ENCODE data around the gene IRF2BP2. TPM values are rescaled to one million over a fixed set of nuclear protein-coding genes. Genes with fewer than 3 reads are reported as not detected.

IRF2BP2 gene
- polyA plus RNA-seq, 1 experiment = 20.7 TPM

GRCh38 chr1:234555390-234556024, 54.5 kb downstream of the IRF2BP2 start:
- Histone ChIP-seq H3K4me3 (ENCODE audit: low read depth, low read length) (no peak overlapping the region), H3K36me3 (ENCODE audit: control insufficient read depth, insufficient read depth, low read length) (no peaks in the 10 kb centered on the region), H3K27me3 (ENCODE audit: control insufficient read depth, insufficient read depth, low read length) (no peaks in the 10 kb centered on the region)
- TF ChIP-seq CTCF (IDR thresholded peaks at IDR 0.05; ENCODE audit: insufficient read depth, low read depth, low read length) = no peak
- ChIA-PET POLR2A (interaction anchor here (0.6 kb wide), 1 partner anchor 400 kb away, joined by 3 read pairs; no protein-coding TSS in a partner anchor), CTCF (interaction anchor here (2.9 kb wide), 1 partner anchor 56 kb away, joined by 7 read pairs; no protein-coding TSS in a partner anchor)
- DNase-seq (ENCODE audit: low read depth) = no peak

GRCh38 chr1:234554698-234555311, 55.2 kb downstream of the IRF2BP2 start:
- CTCF ChIA-PET = interaction anchor here (1.0 to 2.9 kb wide), 3 partner anchors 12 to 56 kb away, joined by 3 to 7 read pairs (median 4); no protein-coding TSS in a partner anchor
- DNase-seq (ENCODE audit: low read depth) = no peak
- no peaks in the 10 kb centered on the region for H3K27me3 ChIP-seq (ENCODE audit: control insufficient read depth, insufficient read depth, low read length)
- no peak for TF ChIP-seq CTCF (IDR thresholded peaks at IDR 0.05; ENCODE audit: insufficient read depth, low read depth, low read length)
- no peak overlapping the region for H3K4me3 ChIP-seq (ENCODE audit: low read depth, low read length)
- POLR2A ChIA-PET = no interaction called here
- no peaks in the 10 kb centered on the region for H3K36me3 ChIP-seq (ENCODE audit: control insufficient read depth, insufficient read depth, low read length)

Small RNAs within 50 kb of the gene (small RNA-seq; reads per million reads assigned to genes)
- gene RF00096 (ENCODE audit: insufficient read length, low read depth, low replicate concordance) = not detected

Other genes with a start within 250 kb of the IRF2BP2 start
- gene COA6, start 236.7 kb downstream of the IRF2BP2 start, polyA plus RNA-seq (2011; rRNA removed) = 11.7 and 15.9 TPM in 2 replicates
- gene TARBP1, start 131.0 kb downstream of the IRF2BP2 start, polyA plus RNA-seq (2011; rRNA removed) = 7.4 and 11.7 TPM in 2 replicates

All from BJ (cell line).